ENCODE data around the gene SYNPO2L. TPM values are rescaled to one million over a fixed set of nuclear protein-coding genes. Genes with fewer than 3 reads are reported as not detected.
"Not testable (repeated sequence)": the region's sequence is repeated elsewhere in the genome, so short reads cannot be mapped to it uniquely, and the experiment has no call there.

Gene SYNPO2L
- total RNA-seq, 1 donor from 2014 or later = 1.2 TPM

DNA sequence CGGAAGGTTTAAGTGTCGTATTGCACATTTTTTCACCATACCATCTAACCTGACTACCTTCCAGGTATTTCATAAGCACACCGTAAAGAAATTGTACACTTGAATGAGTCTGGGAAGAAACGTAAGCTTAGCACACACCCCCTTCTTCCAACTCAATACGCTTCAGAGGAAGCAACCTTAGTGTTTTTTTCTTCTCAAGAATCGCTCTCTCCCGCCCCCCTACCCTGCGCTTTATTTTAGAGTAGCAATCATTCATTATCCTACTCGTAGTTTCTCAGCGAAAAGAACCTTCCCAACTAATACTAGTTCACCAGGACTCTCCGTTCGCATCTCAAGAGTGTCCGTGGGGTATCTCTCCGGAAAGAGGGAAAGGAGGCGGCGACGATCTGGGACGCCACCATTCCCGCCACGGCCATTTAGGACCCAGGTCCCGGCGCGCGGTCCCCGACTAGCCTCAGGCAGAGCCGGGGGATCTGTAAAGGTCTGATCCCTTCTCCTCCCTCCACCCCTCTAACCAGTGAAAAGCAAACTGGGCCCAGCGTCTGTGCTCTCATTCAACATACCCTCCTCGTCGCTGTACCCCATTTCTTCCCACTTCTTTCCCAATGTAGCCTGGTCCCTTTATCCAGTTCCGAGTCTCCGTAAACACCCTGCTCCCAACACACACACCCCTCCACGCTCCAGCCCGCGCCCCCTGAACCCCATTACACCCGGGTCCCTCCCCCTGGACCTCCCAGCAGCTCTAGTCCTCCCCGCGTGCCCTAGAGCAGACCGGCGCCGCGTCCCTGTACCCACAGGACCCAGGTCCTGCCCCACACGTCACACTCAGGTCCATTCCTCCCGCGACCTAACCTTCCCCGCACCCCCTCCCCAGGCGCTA lies 30.6 kb downstream of the SYNPO2L start:
- H3K36me3 ChIP-seq (ENCODE audit: insufficient read depth, low read length) = no peaks in the 10 kb centered on the region
- H3K4me3 ChIP-seq (ENCODE audit: insufficient read depth, low read depth, low read length) = peak overlapping the region; percentile 81
- H3K9ac ChIP-seq (ENCODE audit: low read length) = peak overlapping the region; percentile 92
- no peak for TF ChIP-seq EZH2 (IDR thresholded peaks at IDR 0.05; ENCODE audit: insufficient read depth, low read length)
- TF ChIP-seq, protein P1, sequence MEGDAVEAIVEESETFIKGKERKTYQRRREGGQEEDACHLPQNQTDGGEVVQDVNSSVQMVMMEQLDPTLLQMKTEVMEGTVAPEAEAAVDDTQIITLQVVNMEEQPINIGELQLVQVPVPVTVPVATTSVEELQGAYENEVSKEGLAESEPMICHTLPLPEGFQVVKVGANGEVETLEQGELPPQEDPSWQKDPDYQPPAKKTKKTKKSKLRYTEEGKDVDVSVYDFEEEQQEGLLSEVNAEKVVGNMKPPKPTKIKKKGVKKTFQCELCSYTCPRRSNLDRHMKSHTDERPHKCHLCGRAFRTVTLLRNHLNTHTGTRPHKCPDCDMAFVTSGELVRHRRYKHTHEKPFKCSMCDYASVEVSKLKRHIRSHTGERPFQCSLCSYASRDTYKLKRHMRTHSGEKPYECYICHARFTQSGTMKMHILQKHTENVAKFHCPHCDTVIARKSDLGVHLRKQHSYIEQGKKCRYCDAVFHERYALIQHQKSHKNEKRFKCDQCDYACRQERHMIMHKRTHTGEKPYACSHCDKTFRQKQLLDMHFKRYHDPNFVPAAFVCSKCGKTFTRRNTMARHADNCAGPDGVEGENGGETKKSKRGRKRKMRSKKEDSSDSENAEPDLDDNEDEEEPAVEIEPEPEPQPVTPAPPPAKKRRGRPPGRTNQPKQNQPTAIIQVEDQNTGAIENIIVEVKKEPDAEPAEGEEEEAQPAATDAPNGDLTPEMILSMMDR (IDR thresholded peaks at IDR 0.05; ENCODE audit: insufficient read depth, low read depth, low read length) = no peak
- H3K27ac ChIP-seq (ENCODE audit: low read depth, low read length) = peak overlapping the region; percentile 63
- peaks cover 9% of the 10 kb centered on the region for H3K4me1 ChIP-seq (ENCODE audit: insufficient read depth, low read length)
- Mint-ChIP-seq H3K9me3 (ENCODE audit: unreplicated experiment) (peaks cover 4% of the 10 kb centered on the region), H3K27ac (ENCODE audit: unreplicated experiment) (peak overlapping the region; percentile 94), H3K4me1 (ENCODE audit: low read depth, unreplicated experiment) (peaks cover 2% of the 10 kb centered on the region), H3K27me3 (ENCODE audit: low read depth, unreplicated experiment) (no peaks in the 10 kb centered on the region), H3K4me3 (ENCODE audit: unreplicated experiment) (peak overlapping the region; percentile 97), H3K36me3 (ENCODE audit: low read depth, unreplicated experiment) (peaks cover 2% of the 10 kb centered on the region)
- no peaks in the 10 kb centered on the region for H4K20me1 ChIP-seq (ENCODE audit: insufficient read depth, low read length)
- H3K4me2 ChIP-seq (ENCODE audit: low read length) = peak overlapping the region; percentile 97
- H2AFZ ChIP-seq (ENCODE audit: low read depth, low read length) = peak overlapping the region; percentile 94
- peak; percentile 32 for DNase-seq (ENCODE audit: low read depth)
- FAIRE-seq = no peak
- H3K9me3 ChIP-seq (ENCODE audit: insufficient read depth, low read depth, low read length) = no peaks in the 10 kb centered on the region
- peaks cover 11% of the 10 kb centered on the region for H3K79me2 ChIP-seq (ENCODE audit: insufficient read depth, low read length)
- H3K27me3 ChIP-seq (ENCODE audit: insufficient read depth, low read length) = no peaks in the 10 kb centered on the region

DNA sequence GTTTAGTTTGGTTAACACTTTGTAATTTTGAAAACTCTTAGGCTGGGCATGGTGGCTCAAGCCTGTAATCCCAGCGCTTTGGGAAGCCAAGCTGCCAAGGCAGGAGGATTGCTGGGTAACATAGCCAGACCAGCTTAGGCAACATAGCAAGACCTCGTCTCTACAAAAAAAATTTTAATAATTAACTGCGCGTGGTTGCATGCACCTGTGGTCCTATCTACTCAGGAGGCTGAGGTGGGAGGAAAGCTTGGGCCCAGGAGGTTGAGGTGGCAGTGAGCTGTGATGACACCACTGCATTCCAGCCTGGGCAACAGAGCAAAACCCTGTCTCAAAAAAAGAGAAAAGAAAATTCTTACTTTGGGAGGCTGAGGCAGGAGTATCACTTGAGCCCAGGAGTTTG lies 32.8 kb downstream of the SYNPO2L start:
- H3K4me1 ChIP-seq (ENCODE audit: insufficient read depth, low read length) = peaks cover 9% of the 10 kb centered on the region
- H4K20me1 ChIP-seq (ENCODE audit: insufficient read depth, low read length) = no peaks in the 10 kb centered on the region
- TF ChIP-seq EZH2 (IDR thresholded peaks at IDR 0.05; ENCODE audit: insufficient read depth, low read length) = no peak
- TF ChIP-seq, protein P1 (IDR thresholded peaks at IDR 0.05; ENCODE audit: insufficient read depth, low read depth, low read length) = no peak
- Mint-ChIP-seq H3K27me3 (ENCODE audit: low read depth, unreplicated experiment) (no peaks in the 10 kb centered on the region), H3K9me3 (ENCODE audit: unreplicated experiment) (peaks cover 4% of the 10 kb centered on the region), H3K27ac (ENCODE audit: unreplicated experiment) (no peak overlapping the region), H3K4me3 (ENCODE audit: unreplicated experiment) (no peak overlapping the region), H3K36me3 (ENCODE audit: low read depth, unreplicated experiment) (no peaks in the 10 kb centered on the region), H3K4me1 (ENCODE audit: low read depth, unreplicated experiment) (peaks cover 2% of the 10 kb centered on the region)
- no peak overlapping the region for H3K4me3 ChIP-seq (ENCODE audit: insufficient read depth, low read depth, low read length)
- no peak overlapping the region for H3K4me2 ChIP-seq (ENCODE audit: low read length)
- peaks cover 11% of the 10 kb centered on the region for H3K79me2 ChIP-seq (ENCODE audit: insufficient read depth, low read length)
- H3K27me3 ChIP-seq (ENCODE audit: insufficient read depth, low read length) = no peaks in the 10 kb centered on the region
- H3K27ac ChIP-seq (ENCODE audit: low read depth, low read length) = no peak overlapping the region
- no peak overlapping the region for H2AFZ ChIP-seq (ENCODE audit: low read depth, low read length)
- no peak for DNase-seq (ENCODE audit: low read depth)
- H3K9ac ChIP-seq (ENCODE audit: low read length) = no peak overlapping the region
- no peaks in the 10 kb centered on the region for H3K36me3 ChIP-seq (ENCODE audit: insufficient read depth, low read length)
- H3K9me3 ChIP-seq (ENCODE audit: insufficient read depth, low read depth, low read length) = no peaks in the 10 kb centered on the region
- no peak for FAIRE-seq

DNA sequence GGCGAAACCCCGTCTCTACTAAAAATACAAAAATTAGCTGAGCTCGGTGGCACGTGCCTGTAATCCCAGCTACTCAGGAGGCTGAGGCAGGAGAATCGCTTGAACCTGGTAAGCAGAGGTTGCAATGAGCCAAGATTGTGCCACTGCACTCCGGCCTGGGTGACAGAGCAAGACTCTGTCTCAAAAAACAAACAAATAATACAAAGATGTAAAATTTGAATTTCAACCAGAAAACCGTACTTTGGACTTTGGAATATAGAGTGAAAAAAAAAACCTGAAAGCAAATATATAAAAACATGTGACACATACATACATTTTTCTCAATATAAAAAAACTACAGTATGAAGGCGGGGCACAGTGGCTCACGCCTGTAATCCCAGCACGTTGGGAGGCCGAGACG lies 34.9 kb downstream of the SYNPO2L start:
- not testable (repeated sequence) for H3K4me2 ChIP-seq (ENCODE audit: low read length); FAIRE-seq; H3K9me3 ChIP-seq (ENCODE audit: insufficient read depth, low read depth, low read length); H3K27me3 ChIP-seq (ENCODE audit: insufficient read depth, low read length); H3K4me1 ChIP-seq (ENCODE audit: insufficient read depth, low read length); H4K20me1 ChIP-seq (ENCODE audit: insufficient read depth, low read length); H3K36me3 ChIP-seq (ENCODE audit: insufficient read depth, low read length); H3K79me2 ChIP-seq (ENCODE audit: insufficient read depth, low read length); DNase-seq (ENCODE audit: low read depth); H3K4me1 Mint-ChIP-seq (ENCODE audit: low read depth, unreplicated experiment); H3K4me3 ChIP-seq (ENCODE audit: insufficient read depth, low read depth, low read length); H3K27ac Mint-ChIP-seq (ENCODE audit: unreplicated experiment); H3K27me3 Mint-ChIP-seq (ENCODE audit: low read depth, unreplicated experiment); H3K9ac ChIP-seq (ENCODE audit: low read length); H3K9me3 Mint-ChIP-seq (ENCODE audit: unreplicated experiment); H3K27ac ChIP-seq (ENCODE audit: low read depth, low read length); H3K4me3 Mint-ChIP-seq (ENCODE audit: unreplicated experiment); H2AFZ ChIP-seq (ENCODE audit: low read depth, low read length); H3K36me3 Mint-ChIP-seq (ENCODE audit: low read depth, unreplicated experiment)

DNA sequence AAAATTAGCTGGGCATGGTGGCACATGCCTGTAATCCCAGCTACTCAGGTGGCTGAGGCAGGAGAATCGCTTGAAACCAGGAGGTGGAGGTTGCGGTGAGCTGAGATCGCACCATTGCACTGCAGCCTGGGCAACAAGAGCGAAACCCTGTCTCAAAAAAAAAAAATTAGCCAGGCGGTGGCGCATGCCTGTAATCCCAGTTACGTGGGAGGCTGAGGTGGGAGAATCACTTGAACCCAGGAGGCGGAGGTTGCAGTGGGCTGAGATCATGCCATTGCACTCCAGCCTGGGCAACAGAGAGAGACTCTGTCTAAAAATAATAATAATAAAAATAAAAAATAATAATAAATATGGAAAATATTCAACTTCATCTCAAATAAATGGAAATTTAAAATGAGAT lies 38.7 kb downstream of the SYNPO2L start:
- not testable (repeated sequence) for H4K20me1 ChIP-seq (ENCODE audit: insufficient read depth, low read length); H3K36me3 ChIP-seq (ENCODE audit: insufficient read depth, low read length); H3K9me3 Mint-ChIP-seq (ENCODE audit: unreplicated experiment); H2AFZ ChIP-seq (ENCODE audit: low read depth, low read length); H3K27me3 ChIP-seq (ENCODE audit: insufficient read depth, low read length); H3K4me2 ChIP-seq (ENCODE audit: low read length); H3K36me3 Mint-ChIP-seq (ENCODE audit: low read depth, unreplicated experiment); H3K27ac Mint-ChIP-seq (ENCODE audit: unreplicated experiment); H3K4me3 ChIP-seq (ENCODE audit: insufficient read depth, low read depth, low read length); DNase-seq (ENCODE audit: low read depth); H3K79me2 ChIP-seq (ENCODE audit: insufficient read depth, low read length); H3K9ac ChIP-seq (ENCODE audit: low read length); H3K4me3 Mint-ChIP-seq (ENCODE audit: unreplicated experiment); H3K4me1 Mint-ChIP-seq (ENCODE audit: low read depth, unreplicated experiment); H3K4me1 ChIP-seq (ENCODE audit: insufficient read depth, low read length); H3K27ac ChIP-seq (ENCODE audit: low read depth, low read length); FAIRE-seq; H3K27me3 Mint-ChIP-seq (ENCODE audit: low read depth, unreplicated experiment); H3K9me3 ChIP-seq (ENCODE audit: insufficient read depth, low read depth, low read length)

All from astrocyte (in vitro differentiated cells and primary cell).